HG03045 (cell line): Measurements from ENCODE around the gene PACSIN2.
"Not testable (repeated sequence)": the region's sequence is repeated elsewhere in the genome, so short reads cannot be mapped to it uniquely, and the experiment has no call there.

Experiments used
- ATAC-seq: cut with Tn5 transposase; IDR thresholded peaks from one replicate; pipeline ENCODE4 v1.9.1; 2021; ENCODE audit warnings: mild to moderate bottlenecking, moderate library complexity; ENCODE audit not compliant: unreplicated experiment

The PACSIN2 gene

GRCh38 chr22:43014869-43015676 lies at the start of gene PACSIN2:
TSS of gene PACSIN2 (minus strand) at chr22:43015149. CDS start at chr22:42912080, 103,069 bp downstream.
- peak; percentile 92 for ATAC-seq

DNA sequence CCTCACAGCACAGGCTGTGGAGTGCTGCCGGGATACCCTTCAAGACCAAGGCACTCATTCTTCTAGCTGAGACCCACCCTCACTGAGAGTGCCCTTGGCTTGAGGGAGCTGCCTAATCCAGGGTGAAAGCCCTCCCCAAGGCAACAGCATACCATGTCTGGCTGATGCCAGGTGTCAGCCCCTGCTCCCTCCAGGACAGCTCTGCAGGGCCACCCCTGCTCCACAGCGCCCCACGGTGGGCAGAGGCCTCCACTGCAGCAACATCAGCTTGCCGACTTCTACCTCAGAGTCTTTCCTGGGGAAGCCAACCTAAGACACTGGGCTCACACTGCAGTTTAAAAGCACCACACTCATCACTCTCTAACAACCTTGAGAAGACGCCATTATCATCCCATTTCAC lies 45.2 kb upstream of the PACSIN2 start:
- no peak for ATAC-seq

DNA sequence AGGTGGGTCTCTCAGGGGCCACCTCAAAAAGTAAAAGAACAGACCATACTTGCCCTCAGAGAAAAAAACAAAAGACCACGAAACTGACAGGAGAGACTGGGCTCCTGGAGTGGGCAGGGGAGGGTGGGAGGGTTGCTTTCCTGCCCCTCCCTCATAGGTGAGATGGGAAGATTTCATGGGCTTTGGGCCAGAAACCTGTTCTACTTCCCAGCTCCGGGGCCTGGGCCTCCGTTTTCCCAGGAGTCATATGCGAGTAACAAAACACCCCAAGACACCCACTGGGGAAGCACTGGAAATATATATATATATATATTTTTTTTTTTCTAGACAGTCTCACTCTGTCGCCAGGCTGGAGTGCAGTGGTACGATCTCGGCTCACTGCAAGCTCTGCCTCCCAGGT lies 42.7 kb upstream of the PACSIN2 start:
- ATAC-seq, result no peak

- ATAC-seq, result no peak
These were observed 38.2 kb upstream of the PACSIN2 start for GRCh38 chr22:43053176-43053575.

DNA sequence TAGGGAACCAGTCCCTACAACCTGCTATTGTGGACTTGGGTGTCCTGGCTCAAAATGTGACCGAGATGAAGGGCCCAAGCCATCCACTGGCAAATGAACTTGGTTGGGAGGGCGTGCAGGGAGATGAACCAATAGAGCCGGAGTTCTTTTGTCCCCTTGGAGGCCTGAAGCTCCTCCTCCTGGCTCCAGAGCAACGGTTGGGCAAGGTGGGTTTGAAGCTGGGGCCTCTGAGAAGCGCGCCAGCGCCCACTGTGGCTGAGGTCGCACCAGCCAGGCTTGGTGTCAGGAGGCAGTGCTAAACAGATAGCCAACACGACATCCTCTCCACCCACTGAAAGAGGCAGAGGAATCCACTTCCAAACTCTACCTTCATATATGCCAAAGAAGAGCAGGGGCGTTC lies 36.0 kb upstream of the PACSIN2 start:
- no peak for ATAC-seq

DNA sequence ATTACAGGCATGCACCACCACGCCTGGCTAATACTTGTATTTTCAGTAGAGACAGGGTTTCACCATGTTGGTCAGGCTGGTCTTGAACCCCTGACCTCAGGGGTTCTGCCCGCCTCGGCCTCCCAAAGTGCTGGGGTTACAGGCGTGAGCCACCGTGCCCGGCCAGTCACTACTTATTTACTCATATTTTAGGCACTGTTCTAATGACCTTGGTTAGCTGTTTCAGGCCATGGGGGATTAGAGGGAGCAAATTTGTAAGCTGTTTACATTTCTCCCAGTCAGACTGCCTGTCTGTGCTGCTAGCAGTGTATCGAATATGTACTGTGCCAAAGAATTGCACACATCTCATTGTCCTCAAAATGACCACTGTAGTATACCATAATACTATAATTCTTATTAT lies 32.7 kb upstream of the PACSIN2 start:
- no peak for ATAC-seq

GRCh38 chr22:43044290-43044712 lies 29.4 kb upstream of the PACSIN2 start:
- no peak for ATAC-seq

- ATAC-seq, result no peak
These were observed 27.3 kb upstream of the PACSIN2 start for GRCh38 chr22:43042101-43042780.

- no peak for ATAC-seq
These were observed 24.9 kb upstream of the PACSIN2 start for GRCh38 chr22:43039800-43040199.

DNA sequence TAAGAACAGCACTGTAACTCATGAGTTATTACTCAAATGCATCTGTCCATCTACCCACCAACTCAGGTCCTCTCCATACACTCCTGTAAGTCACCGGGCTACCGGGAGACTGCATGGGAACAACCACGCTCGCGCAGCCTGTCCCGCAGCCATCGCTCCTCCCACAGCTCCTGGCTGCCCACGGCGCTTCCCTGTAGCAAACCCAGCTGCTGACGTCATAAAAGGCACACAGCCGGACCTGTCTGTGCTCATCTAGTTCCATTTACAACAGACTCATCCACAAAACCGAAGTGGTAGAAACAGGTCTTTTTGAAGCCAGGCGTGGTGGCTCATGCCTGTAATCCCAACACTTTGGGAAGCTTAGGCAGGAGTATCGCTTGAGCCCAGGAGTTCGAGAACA lies 23.4 kb upstream of the PACSIN2 start:
- ATAC-seq, result no peak

GRCh38 chr22:43036282-43036829 lies 21.4 kb upstream of the PACSIN2 start:
- ATAC-seq, result no peak

DNA sequence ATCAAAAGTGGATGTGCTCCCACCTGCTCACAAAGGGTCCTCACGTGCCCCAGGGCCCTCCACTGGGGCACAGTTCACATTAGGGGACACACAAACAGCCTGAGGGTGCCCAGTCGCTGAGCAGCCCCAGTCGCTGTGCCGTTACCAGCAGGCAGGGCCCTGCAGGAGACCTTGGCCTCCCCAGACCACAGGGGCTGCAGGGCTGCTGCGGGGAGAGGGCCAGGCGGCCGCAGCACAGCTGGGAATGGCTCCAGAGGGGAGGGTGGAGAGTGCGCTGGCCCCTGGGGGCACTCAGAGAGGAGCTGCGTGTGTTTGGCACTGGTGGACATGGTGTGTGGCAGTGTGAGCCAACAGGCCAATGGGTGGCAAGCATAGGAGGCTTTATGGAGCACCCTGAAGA lies 20.3 kb upstream of the PACSIN2 start:
- ATAC-seq, result no peak

DNA sequence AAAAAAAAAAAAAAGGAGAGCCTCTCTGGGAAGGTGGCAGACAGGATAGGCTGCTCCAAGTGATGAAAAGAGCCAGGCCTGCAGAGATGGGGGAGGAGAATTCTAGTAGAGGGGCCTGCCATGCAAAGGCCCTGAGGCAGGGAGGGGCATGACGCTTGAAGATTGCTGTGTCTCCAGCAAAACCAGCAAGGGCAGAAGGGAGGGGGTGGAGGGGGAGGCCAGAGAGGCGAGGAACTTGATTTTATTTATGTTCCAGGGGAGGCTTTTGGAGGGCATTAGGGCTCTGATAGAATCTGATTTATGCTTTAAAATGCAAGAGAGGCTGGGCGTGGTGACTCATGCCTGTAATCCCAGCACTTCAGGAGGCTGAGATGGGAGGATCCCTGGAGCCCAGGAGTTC lies 16.7 kb upstream of the PACSIN2 start:
- ATAC-seq, result no peak

- ATAC-seq, result no peak
These were observed 3.7 kb upstream of the PACSIN2 start for GRCh38 chr22:43018615-43019014.

DNA sequence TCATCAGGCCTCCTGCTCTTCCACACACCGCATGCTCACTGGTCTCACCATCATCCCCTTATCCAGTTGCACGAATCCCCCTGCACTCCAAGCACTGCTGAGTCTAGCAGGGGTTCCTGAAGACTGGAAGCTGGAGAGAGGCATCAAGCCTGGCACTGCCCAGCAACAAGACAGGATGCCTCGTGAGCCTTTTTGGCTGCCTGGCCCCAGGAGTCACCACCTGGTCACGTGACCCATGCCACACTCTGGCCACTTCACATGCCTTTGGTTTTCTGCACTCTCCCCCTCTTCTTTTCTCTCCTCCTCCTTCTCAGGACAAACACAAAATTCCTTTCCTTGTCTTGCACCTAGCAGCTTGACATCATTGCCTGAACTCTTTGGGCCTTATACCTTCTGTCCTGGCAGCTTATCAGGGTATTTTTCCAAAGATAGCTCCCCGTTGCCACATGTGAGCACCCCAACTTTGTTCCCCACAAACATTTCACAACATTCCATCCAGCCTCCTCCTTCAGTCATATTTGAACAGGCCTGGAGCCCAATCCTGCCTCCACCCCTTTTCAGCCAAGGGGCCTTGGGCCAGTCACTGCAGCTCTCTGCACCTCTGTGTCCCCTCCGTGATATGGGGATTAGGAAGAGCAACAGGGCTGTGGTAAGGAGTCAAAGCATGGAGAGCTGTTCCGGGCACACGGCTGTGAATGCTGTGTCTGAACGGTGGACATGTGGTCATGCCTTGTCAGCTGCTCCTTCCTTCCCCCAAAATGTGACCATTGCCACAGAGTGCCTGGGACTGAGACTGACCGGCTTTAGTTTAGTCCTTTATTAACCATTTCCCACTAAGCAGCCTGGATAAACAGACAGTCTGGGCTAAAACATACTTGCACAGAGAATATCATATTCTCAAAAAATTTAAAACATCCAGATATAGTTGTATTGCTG lies 2.8 kb upstream of the PACSIN2 start:
- ATAC-seq, result no peak

- not testable (repeated sequence) for ATAC-seq
These were observed 1.2 kb upstream of the PACSIN2 start for GRCh38 chr22:43016150-43016549.

DNA sequence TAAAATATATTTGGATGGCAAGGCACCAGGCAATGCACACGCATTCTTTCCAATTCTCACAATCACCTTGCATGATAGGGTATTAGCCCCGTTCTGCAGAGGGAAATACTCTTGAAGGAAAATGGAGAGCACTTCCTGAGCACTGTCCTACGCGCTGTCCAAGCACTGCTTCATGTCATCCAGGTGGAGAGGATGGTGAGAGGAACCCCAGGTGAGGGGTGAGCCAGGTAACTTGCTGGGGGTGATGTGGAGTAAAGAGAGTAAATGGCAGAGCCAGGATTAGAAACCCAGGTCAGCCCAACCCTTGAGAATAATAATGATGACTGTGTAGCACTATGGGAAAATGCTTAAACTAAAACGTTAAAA lies 711 bp upstream of the PACSIN2 start:
- ATAC-seq, result no peak

- ATAC-seq, result no peak
These were observed 557 bp downstream of the PACSIN2 start for GRCh38 chr22:43014316-43014868.

GRCh38 chr22:43013355-43014315 lies 1.3 kb downstream of the PACSIN2 start:
- ATAC-seq, result no peak

- no peak for ATAC-seq
These were observed 2.6 kb downstream of the PACSIN2 start for GRCh38 chr22:43012390-43012789.
